Measurements from ENCODE around the gene PDGFA. TPM values are rescaled to one million over a fixed set of nuclear protein-coding genes. Genes with fewer than 3 reads are reported as not detected.

The PDGFA gene
- total RNA-seq, 1 experiment from 2014 or later: 23.6 TPM

DNA sequence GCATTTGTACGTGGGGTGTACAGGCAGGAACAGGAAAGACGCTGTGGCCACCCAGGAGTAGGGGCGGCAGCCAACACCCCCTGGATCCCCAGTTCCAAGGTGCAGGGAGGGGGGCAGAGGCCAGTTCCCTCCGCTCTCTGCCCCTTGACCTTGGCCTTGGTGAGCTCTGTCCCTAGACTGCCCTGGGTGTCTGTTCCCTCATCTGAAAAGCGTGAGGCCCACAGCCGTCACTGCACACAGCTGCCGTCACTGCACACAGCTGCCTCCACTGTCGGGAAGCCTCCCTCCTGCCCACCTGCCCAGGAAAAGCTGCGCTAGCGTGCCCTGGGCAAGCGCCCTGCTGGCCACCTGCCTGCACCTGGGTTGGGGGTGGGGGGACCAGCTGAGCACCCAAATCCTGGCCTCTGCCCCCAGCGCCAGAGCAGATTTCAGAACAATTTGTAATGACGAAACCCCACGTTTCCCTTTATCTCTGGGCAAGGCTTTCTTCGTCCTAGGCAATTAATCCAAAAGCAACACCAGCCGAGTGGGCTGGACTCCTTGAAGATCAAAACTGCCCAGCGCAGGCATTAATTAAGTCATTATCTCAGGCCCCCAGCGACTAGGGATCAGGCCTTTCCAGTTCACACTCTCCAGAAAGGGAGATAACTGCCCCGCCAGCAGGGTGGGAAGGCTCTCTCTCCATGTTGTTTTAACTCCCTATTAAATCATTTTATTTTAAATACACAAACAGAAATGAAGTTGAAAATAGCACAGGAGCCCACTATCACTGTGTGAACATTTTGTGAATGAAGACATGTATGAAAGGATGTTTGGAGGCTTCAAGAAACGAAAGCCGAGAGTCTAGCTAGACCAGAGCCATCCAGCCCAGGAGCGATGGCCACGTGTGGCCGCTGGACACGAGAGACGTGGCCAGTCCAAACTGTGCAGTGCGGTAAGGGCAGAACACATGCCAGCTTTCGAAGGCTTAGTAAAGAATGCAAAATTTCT is 4.0 kb upstream of the PDGFA start:
- TF ChIP-seq EZH2 (IDR thresholded peaks at IDR 0.05; ENCODE audit: low read depth): no peak
- TF ChIP-seq, protein P1, sequence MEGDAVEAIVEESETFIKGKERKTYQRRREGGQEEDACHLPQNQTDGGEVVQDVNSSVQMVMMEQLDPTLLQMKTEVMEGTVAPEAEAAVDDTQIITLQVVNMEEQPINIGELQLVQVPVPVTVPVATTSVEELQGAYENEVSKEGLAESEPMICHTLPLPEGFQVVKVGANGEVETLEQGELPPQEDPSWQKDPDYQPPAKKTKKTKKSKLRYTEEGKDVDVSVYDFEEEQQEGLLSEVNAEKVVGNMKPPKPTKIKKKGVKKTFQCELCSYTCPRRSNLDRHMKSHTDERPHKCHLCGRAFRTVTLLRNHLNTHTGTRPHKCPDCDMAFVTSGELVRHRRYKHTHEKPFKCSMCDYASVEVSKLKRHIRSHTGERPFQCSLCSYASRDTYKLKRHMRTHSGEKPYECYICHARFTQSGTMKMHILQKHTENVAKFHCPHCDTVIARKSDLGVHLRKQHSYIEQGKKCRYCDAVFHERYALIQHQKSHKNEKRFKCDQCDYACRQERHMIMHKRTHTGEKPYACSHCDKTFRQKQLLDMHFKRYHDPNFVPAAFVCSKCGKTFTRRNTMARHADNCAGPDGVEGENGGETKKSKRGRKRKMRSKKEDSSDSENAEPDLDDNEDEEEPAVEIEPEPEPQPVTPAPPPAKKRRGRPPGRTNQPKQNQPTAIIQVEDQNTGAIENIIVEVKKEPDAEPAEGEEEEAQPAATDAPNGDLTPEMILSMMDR (conservative IDR thresholded peaks at IDR 0.05): no peak
- H3K27me3 ChIP-seq (ENCODE audit: insufficient read depth, low read depth): no peaks in the 10 kb centered on the region
- H3K4me2 ChIP-seq: no peak overlapping the region
- intact Hi-C loops (cut with micrococcal nuclease; ENCODE audit: unreplicated experiment): no loop called here
- no peaks in the 10 kb centered on the region for H3K9me3 ChIP-seq (ENCODE audit: insufficient read depth, low read depth)
- H3K4me3 ChIP-seq: no peak overlapping the region
- no TSS peak for BruUV-seq (replicated peaks)
- ChIA-PET CTCF (interaction anchor here (1.1 kb wide), 1 partner anchor 208 kb away, joined by 3 read pairs; no protein-coding TSS in a partner anchor), POLR2A (ENCODE audit: unreplicated experiment) (interaction anchor here (0.6 kb wide), 1 partner anchor 352 kb away, joined by 6 read pairs; no protein-coding TSS in a partner anchor)
- no peak for DNase-seq
- no peak overlapping the region for H3K27ac ChIP-seq
- no peak overlapping the region for H2AFZ ChIP-seq
- no peaks in the 10 kb centered on the region for H3K9me2 ChIP-seq (ENCODE audit: insufficient read depth)
- peaks cover 29% of the 10 kb centered on the region for H3K4me1 ChIP-seq (replicated peaks; ENCODE audit: insufficient read depth)
- H4K20me1 ChIP-seq (ENCODE audit: insufficient read depth): no peaks in the 10 kb centered on the region
- peaks cover 1% of the 10 kb centered on the region; the same call in 1 of the 2 replicates for H3K79me2 ChIP-seq (ENCODE audit: low read depth)
- H3F3A ChIP-seq (ENCODE audit: insufficient read depth, low read depth): peaks cover 26% of the 10 kb centered on the region; the same call in 1 of the 2 replicates
- H3K36me3 ChIP-seq (ENCODE audit: low read depth): no peaks in the 10 kb centered on the region

DNA sequence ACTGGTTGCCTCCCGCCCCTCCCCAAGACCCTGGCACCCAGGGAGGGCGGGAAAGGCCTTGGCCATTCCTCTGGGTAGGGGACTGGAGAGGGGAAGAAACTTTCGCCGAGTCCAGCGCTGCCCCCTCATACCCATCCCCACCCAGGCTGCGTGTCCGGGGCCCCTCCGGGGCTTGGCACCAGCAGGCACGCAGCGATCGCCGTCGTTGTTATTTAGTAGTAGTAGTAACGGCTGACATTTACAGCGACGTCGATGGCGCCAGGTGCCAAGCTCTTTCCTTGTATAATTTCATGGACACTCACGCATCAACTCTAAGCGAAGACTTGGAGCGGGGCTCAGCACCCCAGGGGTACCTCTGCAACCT is 3.3 kb upstream of the PDGFA start:
- Histone ChIP-seq H3K4me2 (no peak overlapping the region), H4K20me1 (ENCODE audit: insufficient read depth) (no peaks in the 10 kb centered on the region), H3K4me3 (no peak overlapping the region), H3F3A (ENCODE audit: insufficient read depth, low read depth) (peaks cover 25% of the 10 kb centered on the region; the same call in 1 of the 2 replicates), H3K27ac (no peak overlapping the region), H3K27me3 (ENCODE audit: insufficient read depth, low read depth) (no peaks in the 10 kb centered on the region), H3K79me2 (ENCODE audit: low read depth) (peaks cover 7% of the 10 kb centered on the region), H2AFZ (no peak overlapping the region), H3K9me2 (ENCODE audit: insufficient read depth) (no peaks in the 10 kb centered on the region), H3K36me3 (ENCODE audit: low read depth) (no peaks in the 10 kb centered on the region), H3K4me1 (replicated peaks; ENCODE audit: insufficient read depth) (peaks cover 29% of the 10 kb centered on the region), H3K9me3 (ENCODE audit: insufficient read depth, low read depth) (no peaks in the 10 kb centered on the region)
- intact Hi-C loops (cut with micrococcal nuclease; ENCODE audit: unreplicated experiment): no loop called here
- ChIA-PET POLR2A (ENCODE audit: unreplicated experiment) (no interaction called here), CTCF (no interaction called here)
- no peak for DNase-seq
- TF ChIP-seq, protein P1 (conservative IDR thresholded peaks at IDR 0.05): no peak
- TF ChIP-seq EZH2 (IDR thresholded peaks at IDR 0.05; ENCODE audit: low read depth): no peak
- no TSS peak for BruUV-seq (replicated peaks)

- BruUV-seq (replicated peaks): no TSS peak
- TF ChIP-seq, protein P1 (conservative IDR thresholded peaks at IDR 0.05): no peak
- TF ChIP-seq EZH2 (IDR thresholded peaks at IDR 0.05; ENCODE audit: low read depth): no peak
- peak; percentile 50 to 66 for DNase-seq
- ChIA-PET POLR2A (ENCODE audit: unreplicated experiment) (no interaction called here), CTCF (no interaction called here)
- Histone ChIP-seq H3K27me3 (ENCODE audit: insufficient read depth, low read depth) (no peaks in the 10 kb centered on the region), H3K27ac (no peak overlapping the region), H3K4me1 (replicated peaks; ENCODE audit: insufficient read depth) (peaks cover 29% of the 10 kb centered on the region), H3K79me2 (ENCODE audit: low read depth) (peaks cover 12% of the 10 kb centered on the region), H3K9me3 (ENCODE audit: insufficient read depth, low read depth) (no peaks in the 10 kb centered on the region), H3K4me3 (peak overlapping the region; percentile 45; the same call in 1 of the 2 replicates), H3K9me2 (ENCODE audit: insufficient read depth) (no peaks in the 10 kb centered on the region), H2AFZ (no peak overlapping the region), H3F3A (ENCODE audit: insufficient read depth, low read depth) (peaks cover 25% of the 10 kb centered on the region; the same call in 1 of the 2 replicates), H3K4me2 (peak overlapping the region; percentile 72), H4K20me1 (ENCODE audit: insufficient read depth) (no peaks in the 10 kb centered on the region), H3K36me3 (ENCODE audit: low read depth) (no peaks in the 10 kb centered on the region)
- intact Hi-C loops (cut with micrococcal nuclease; ENCODE audit: unreplicated experiment): no loop called here
Measured at GRCh38 chr7:522071-522950, 2.7 kb upstream of the PDGFA start.
